HepG2 (cell line): ENCODE results near the gene GPT2.

Source experiments
- BRCA1 ChIP-seq: sonication (generic); formaldehyde crosslinking; IDR thresholded peaks from 2 replicates; pipeline ENCODE4 v1.4.0; 2020; ENCODE audit warnings: missing genetic modification reagents
- SRSF9 ChIP-seq: fragments of 200-400 bp; formaldehyde crosslinking; IDR thresholded peaks from 2 replicates; pipeline ENCODE4 v1.6.1; 2018; ENCODE audit warnings: borderline replicate concordance, mild to moderate bottlenecking, low read depth, low read length; ENCODE audit not compliant: insufficient read depth, poor library complexity, severe bottlenecking
- ZNF563 ChIP-seq: sonication (generic); formaldehyde crosslinking; IDR thresholded peaks from 2 replicates; pipeline ENCODE4 v1.8.0; 2022; ENCODE audit warnings: mild to moderate bottlenecking, moderate library complexity, missing genetic modification reagents
- TF ChIP-seq, protein P1 (sequence below): sonication (generic); formaldehyde crosslinking; IDR thresholded peaks from 2 replicates; pipeline ENCODE4 v1.8.0; 2022; ENCODE audit warnings: mild to moderate bottlenecking, missing genetic modification reagents, moderate library complexity
- TF ChIP-seq, protein P2 (sequence below): sonication (generic); formaldehyde crosslinking; IDR thresholded peaks from 2 replicates; pipeline ENCODE4 v1.5.0; 2020; ENCODE audit warnings: mild to moderate bottlenecking, missing genetic modification reagents

DNA sequence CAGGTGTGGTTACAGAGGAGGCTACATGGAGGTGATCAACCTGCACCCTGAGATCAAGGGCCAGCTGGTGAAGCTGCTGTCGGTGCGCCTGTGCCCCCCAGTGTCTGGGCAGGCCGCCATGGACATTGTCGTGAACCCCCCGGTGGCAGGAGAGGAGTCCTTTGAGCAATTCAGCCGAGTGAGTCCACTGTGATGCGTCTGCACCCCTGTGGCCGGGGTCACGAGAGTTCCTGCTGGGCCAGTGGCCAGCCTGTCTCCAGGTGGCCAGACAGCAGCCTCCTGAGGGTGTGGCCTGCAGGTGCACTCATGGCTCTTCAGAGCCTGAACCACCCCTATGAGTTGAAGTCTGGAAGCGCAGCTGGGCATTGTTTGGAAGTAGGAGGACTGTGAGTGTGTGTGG, 38.1 kb downstream of the GPT2 start:
- TF ChIP-seq SRSF9 (no peak), BRCA1 (CRISPR knock-in tag) (no peak), ZNF563 (CRISPR knock-in tag) (no peak)
- TF ChIP-seq, protein P1, sequence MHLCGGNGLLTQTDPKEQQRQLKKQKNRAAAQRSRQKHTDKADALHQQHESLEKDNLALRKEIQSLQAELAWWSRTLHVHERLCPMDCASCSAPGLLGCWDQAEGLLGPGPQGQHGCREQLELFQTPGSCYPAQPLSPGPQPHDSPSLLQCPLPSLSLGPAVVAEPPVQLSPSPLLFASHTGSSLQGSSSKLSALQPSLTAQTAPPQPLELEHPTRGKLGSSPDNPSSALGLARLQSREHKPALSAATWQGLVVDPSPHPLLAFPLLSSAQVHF = no peak
- TF ChIP-seq, protein P2, sequence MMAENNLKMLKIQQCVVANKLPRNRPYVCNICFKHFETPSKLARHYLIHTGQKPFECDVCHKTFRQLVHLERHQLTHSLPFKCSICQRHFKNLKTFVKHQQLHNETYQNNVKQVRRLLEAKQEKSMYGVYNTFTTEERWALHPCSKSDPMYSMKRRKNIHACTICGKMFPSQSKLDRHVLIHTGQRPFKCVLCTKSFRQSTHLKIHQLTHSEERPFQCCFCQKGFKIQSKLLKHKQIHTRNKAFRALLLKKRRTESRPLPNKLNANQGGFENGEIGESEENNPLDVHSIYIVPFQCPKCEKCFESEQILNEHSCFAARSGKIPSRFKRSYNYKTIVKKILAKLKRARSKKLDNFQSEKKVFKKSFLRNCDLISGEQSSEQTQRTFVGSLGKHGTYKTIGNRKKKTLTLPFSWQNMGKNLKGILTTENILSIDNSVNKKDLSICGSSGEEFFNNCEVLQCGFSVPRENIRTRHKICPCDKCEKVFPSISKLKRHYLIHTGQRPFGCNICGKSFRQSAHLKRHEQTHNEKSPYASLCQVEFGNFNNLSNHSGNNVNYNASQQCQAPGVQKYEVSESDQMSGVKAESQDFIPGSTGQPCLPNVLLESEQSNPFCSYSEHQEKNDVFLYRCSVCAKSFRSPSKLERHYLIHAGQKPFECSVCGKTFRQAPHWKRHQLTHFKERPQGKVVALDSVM (CRISPR knock-in tag) = no peak
